Fibroblast of pulmonary artery (primary cell): ENCODE measurements around the gene SORT1.
A peak's percentile ranks its signal among the peaks of the same experiment; 100 is the strongest.
"Not testable (repeated sequence)": the region's sequence is repeated elsewhere in the genome, so short reads cannot be mapped to it uniquely, and the experiment has no call there.

Experiments
- DNase-seq: peaks from one replicate; pipeline ENCODE4 v3.0.0-alpha.2; 2010; ENCODE audit warnings: low read depth
- H3K4me3 ChIP-seq: replicated peaks from 2 replicates; pipeline ENCODE4 v1.5.1; 2011; ENCODE audit warnings: low read depth, mild to moderate bottlenecking, control low read depth, low read length, moderate library complexity
- CTCF ChIP-seq: IDR thresholded peaks from 2 replicates; pipeline ENCODE4 v1.5.1; 2011; ENCODE audit warnings: mild to moderate bottlenecking, control low read depth, low read length, inconsistent platforms; ENCODE audit errors: missing control alignments

SORT1 gene

GRCh38 chr1:109397581-109398342 lies at the start of gene SORT1:
TSS of gene SORT1 (minus strand) at chr1:109397918. CDS start at chr1:109397892, 26 bp downstream.
- DNase-seq = peak; percentile 80
- TF ChIP-seq CTCF = no peak
- peak within 1 kb of the TSS; percentile 53 for H3K4me3 ChIP-seq

DNA sequence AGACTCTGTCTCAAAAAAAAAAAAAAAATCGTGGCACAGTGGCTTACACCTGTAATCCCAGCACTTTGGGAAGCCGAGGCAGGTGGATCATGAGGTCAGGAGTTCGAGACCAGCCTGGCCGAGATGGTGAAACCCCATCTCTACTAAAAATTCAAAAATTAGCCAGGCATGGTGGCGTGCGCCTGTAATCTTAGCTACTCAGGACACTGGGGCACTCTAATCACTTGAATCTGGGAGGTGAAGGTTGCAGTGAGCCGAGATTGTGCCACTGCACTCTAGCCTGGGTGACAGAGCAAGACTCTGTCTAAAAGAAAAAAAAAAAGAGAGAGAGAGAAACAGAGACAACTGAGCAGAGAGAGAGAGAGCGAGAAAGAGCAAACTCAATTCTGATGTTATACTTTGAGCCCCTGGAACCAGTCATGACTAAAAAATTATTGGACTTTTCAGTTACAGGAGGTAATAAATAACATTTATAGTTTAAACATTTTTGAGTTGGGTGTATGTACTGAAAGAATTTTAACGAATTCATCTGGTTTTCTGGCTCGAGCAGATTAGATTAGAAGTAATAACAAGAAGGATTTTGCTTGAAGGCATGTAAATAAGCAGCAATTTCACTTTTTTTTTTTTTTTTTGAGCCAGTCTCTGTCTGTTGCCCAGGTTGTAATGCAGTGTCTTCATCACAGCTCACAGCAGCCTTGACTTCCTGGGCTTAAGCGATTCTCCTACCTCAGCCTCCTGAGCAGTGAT lies 48.4 kb upstream of the SORT1 start:
- not testable (repeated sequence) for H3K4me3 ChIP-seq, DNase-seq

- H3K4me3 ChIP-seq = no peak overlapping the region
- no peak for DNase-seq
These were observed 46.6 kb upstream of the SORT1 start for GRCh38 chr1:109444346-109444745.

GRCh38 chr1:109443476-109443875 lies 45.8 kb upstream of the SORT1 start:
- DNase-seq = no peak
- TF ChIP-seq CTCF = no peak
- no peak overlapping the region for H3K4me3 ChIP-seq

More at GRCh38 chr1:109444346-109444745, 46.6 kb upstream of the SORT1 start:
- no peak for TF ChIP-seq CTCF

DNA sequence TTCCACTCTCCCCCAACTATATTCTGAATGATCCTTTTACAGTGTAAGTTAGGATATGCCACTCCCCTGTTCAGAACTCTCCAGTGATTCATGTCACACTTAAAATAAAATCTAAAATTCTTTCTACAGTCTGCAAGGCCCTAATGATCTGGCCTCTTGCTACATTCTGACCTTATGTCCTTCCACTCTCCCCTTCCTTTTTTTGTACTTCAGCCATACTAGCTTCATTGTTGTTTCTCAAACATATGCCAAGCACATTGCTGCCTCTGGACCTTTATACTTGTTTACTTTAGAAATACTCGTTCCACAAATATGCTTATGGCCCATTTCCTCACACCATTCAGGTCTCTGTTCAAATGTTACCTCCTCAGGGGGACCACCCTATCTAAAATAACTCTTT lies 43.4 kb upstream of the SORT1 start:
- no peak overlapping the region for H3K4me3 ChIP-seq
- DNase-seq = peak; percentile 26
- TF ChIP-seq CTCF = no peak

DNA sequence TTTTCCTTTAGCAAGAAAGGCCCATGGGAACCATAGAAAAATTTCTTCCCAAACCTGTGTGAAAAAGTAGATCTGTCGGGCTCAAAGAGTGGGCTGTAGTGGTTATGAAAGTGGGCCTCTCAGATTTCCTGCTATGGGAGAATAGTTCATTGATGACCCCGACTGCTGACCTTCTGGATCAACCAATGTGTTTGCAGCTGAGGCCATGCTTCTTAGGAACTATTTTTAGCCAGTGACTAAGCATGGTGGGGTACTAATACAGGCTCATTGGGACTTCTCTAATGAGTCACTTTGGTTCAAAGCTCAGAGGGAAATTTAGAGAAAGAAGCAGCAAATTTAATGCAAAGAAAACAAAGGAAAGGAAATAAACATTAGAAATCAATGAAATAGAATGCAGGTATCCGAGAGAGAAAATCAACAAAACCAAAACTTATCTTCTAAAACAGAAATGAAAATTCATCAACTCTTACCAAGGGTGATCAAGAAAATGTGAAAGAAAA lies 41.1 kb upstream of the SORT1 start:
- no peak overlapping the region for H3K4me3 ChIP-seq
- peak; percentile 85 for DNase-seq
- TF ChIP-seq CTCF = no peak

- TF ChIP-seq CTCF = no peak
- H3K4me3 ChIP-seq = no peak overlapping the region
- DNase-seq = no peak
These were observed 36.8 kb upstream of the SORT1 start for GRCh38 chr1:109434484-109434883.
